Measurements from ENCODE around the gene SLC22A23. TPM values are rescaled to one million over a fixed set of nuclear protein-coding genes. Genes with fewer than 3 reads are reported as not detected.
"Not testable (repeated sequence)": the region's sequence is repeated elsewhere in the genome, so short reads cannot be mapped to it uniquely, and the experiment has no call there.

The SLC22A23 gene
- polyA plus RNA-seq, 1 donor (not counting 4 experiments of a cell fraction or from before 2014, with no cell fraction given) = 4.3 TPM

DNA sequence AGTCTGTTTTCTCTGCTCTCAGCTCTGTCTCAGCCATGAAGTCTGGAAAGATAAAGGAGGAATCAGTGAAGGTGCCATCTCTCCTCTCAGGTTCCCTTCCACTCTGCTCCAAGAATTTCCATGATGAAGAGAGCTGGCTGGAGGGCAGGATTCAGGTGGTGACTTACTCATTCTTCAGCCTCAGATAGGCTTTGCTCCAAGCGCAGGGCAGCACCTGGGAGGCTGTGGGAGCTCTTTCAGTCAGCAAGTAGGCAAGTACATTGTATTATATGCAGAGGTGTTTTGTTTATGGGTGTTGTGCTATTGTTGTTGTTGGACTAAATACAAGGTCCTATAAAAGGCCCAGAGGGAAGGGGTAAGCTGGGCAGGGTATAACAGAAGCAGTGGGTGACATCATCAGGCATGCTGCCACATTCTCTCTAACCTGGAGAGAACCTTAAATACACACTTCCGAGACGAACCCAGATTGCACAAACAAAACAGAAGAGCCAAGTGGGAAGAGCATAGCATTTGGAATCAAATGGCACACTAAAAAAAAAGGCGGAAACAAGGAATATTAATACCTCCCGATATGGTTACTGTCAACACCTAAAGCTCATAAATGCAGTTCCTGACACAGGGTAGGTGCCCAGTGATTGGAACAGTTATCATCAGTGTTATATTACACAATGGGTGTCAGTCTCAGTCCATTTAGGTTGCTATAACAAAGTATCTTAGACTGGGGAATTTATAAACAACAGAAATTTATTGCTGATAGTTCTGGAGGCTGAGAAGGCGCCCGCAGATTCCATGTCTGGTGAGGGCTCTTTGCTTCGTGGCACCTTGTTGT, 212.6 kb downstream of the SLC22A23 start:
- H3K4me1 ChIP-seq (ENCODE audit: control insufficient read depth, extremely low read depth, insufficient read depth, low read length) = peaks cover 7% of the 10 kb centered on the region
- DNase-seq (ENCODE audit: low read depth, low spot score) (no peak), FAIRE-seq (no peak)
- dilution Hi-C loops (cut with MboI; ENCODE audit: extremely low pct_ligation_motif_present, low sequenced_read_pairs) = no loop called here
- no peak overlapping the region for H3K27ac ChIP-seq (ENCODE audit: control insufficient read depth, insufficient read depth, low read length)
- H3K79me2 ChIP-seq (ENCODE audit: control insufficient read depth, insufficient read depth, low read length) = no peaks in the 10 kb centered on the region
- H3K4me2 ChIP-seq (ENCODE audit: control insufficient read depth, extremely low read depth, insufficient read depth, low read depth, low read length) = no peak overlapping the region
- H3K36me3 ChIP-seq (ENCODE audit: control insufficient read depth in 2 of 2, extremely low read depth in 1 of 2, insufficient read depth in 2 of 2, low read length in 2 of 2) = no peaks in the 10 kb centered on the region
- TF ChIP-seq EZH2 (IDR thresholded peaks at IDR 0.05; ENCODE audit: low read length) = no peak
- TF ChIP-seq, protein P1, sequence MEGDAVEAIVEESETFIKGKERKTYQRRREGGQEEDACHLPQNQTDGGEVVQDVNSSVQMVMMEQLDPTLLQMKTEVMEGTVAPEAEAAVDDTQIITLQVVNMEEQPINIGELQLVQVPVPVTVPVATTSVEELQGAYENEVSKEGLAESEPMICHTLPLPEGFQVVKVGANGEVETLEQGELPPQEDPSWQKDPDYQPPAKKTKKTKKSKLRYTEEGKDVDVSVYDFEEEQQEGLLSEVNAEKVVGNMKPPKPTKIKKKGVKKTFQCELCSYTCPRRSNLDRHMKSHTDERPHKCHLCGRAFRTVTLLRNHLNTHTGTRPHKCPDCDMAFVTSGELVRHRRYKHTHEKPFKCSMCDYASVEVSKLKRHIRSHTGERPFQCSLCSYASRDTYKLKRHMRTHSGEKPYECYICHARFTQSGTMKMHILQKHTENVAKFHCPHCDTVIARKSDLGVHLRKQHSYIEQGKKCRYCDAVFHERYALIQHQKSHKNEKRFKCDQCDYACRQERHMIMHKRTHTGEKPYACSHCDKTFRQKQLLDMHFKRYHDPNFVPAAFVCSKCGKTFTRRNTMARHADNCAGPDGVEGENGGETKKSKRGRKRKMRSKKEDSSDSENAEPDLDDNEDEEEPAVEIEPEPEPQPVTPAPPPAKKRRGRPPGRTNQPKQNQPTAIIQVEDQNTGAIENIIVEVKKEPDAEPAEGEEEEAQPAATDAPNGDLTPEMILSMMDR (optimal IDR thresholded peaks at IDR 0.05 in 1 of 3, IDR thresholded peaks at IDR 0.05 in 1 of 3, conservative IDR thresholded peaks at IDR 0.05 in 1 of 3; ENCODE audit: extremely low read depth in 1 of 3, insufficient read depth in 2 of 3, low read length in 3 of 3) = no peak
- H3K27me3 ChIP-seq (ENCODE audit: control insufficient read depth, extremely low read depth, insufficient read depth, low read length) = peaks cover 14% of the 10 kb centered on the region
- H3K4me3 ChIP-seq (ENCODE audit: control insufficient read depth in 2 of 3, extremely low read depth in 1 of 3, insufficient read depth in 2 of 3, low read depth in 1 of 3, low read length in 3 of 3) = no peak overlapping the region
- H3K9me1 ChIP-seq (ENCODE audit: control insufficient read depth, extremely low read depth, insufficient read depth, low read length) = no peaks in the 10 kb centered on the region
- H3K9me3 ChIP-seq (ENCODE audit: control insufficient read depth, low read depth, low read length) = no peaks in the 10 kb centered on the region
- no peak overlapping the region for H3K9ac ChIP-seq (ENCODE audit: control insufficient read depth, extremely low read depth, insufficient read depth, low read length)
- no peaks in the 10 kb centered on the region for H4K20me1 ChIP-seq (ENCODE audit: control insufficient read depth, extremely low read depth, insufficient read depth, low read length)
- no peak overlapping the region for H2AFZ ChIP-seq (ENCODE audit: control insufficient read depth, low read length)

DNA sequence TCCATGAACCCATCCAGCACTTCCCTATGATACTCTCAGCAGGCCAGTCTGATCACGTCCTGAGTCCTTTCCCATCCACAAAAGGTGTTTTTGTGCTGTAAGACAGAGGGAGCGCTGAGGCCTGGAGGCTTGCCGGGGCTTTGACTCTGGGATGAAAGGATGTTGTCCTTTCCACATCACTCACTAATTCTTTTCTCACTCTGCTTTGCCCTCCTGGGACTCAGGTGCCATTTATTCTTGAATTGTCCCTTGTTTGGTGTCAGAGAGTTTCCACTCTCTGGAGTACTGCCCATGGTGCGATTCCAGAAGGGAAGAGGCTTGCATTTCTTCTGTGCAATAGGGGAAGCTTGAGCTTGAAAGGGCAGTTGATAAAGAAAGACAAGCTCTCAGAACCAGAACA, 214.1 kb downstream of the SLC22A23 start:
- Histone ChIP-seq H3K9ac (ENCODE audit: control insufficient read depth, extremely low read depth, insufficient read depth, low read length) (no peak overlapping the region), H3K27ac (ENCODE audit: control insufficient read depth, insufficient read depth, low read length) (no peak overlapping the region), H3K9me3 (ENCODE audit: control insufficient read depth, low read depth, low read length) (no peaks in the 10 kb centered on the region), H3K79me2 (ENCODE audit: control insufficient read depth, insufficient read depth, low read length) (no peaks in the 10 kb centered on the region), H3K4me1 (ENCODE audit: control insufficient read depth, extremely low read depth, insufficient read depth, low read length) (peaks cover 3% of the 10 kb centered on the region), H3K4me3 (ENCODE audit: control insufficient read depth in 2 of 3, extremely low read depth in 1 of 3, insufficient read depth in 2 of 3, low read depth in 1 of 3, low read length in 3 of 3) (no peak overlapping the region), H3K36me3 (ENCODE audit: control insufficient read depth in 2 of 2, extremely low read depth in 1 of 2, insufficient read depth in 2 of 2, low read length in 2 of 2) (no peaks in the 10 kb centered on the region), H3K9me1 (ENCODE audit: control insufficient read depth, extremely low read depth, insufficient read depth, low read length) (no peaks in the 10 kb centered on the region), H3K27me3 (ENCODE audit: control insufficient read depth, extremely low read depth, insufficient read depth, low read length) (peaks cover 15% of the 10 kb centered on the region), H2AFZ (ENCODE audit: control insufficient read depth, low read length) (no peak overlapping the region), H3K4me2 (ENCODE audit: control insufficient read depth, extremely low read depth, insufficient read depth, low read depth, low read length) (no peak overlapping the region), H4K20me1 (ENCODE audit: control insufficient read depth, extremely low read depth, insufficient read depth, low read length) (no peaks in the 10 kb centered on the region)
- TF ChIP-seq EZH2 (IDR thresholded peaks at IDR 0.05; ENCODE audit: low read length) = no peak
- TF ChIP-seq, protein P1 (optimal IDR thresholded peaks at IDR 0.05 in 1 of 3, IDR thresholded peaks at IDR 0.05 in 1 of 3, conservative IDR thresholded peaks at IDR 0.05 in 1 of 3; ENCODE audit: extremely low read depth in 1 of 3, insufficient read depth in 2 of 3, low read length in 3 of 3) = no peak
- dilution Hi-C loops (cut with MboI; ENCODE audit: extremely low pct_ligation_motif_present, low sequenced_read_pairs) = no loop called here
- DNase-seq (ENCODE audit: low read depth, low spot score) (no peak), FAIRE-seq (no peak)

DNA sequence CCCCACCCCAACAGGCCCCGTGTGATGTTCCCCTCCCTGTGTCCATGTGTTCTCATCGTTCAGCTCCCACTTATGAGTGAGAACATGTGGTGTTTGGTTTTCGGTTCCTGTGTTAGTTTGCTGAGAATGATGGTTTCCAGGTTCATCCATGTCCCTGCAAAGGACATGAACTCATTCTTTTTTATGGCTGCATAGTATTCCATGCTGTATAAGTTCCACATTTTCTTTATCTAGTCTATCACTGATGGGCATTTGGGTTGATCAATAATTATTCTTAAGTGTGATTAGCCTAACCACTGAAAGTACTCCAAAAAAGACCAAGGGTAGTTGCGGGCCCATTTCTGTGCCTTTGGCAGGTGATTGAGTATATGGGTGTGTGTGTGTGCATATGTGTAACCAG, 215.1 kb downstream of the SLC22A23 start:
- H3K36me3 ChIP-seq (ENCODE audit: control insufficient read depth in 2 of 2, extremely low read depth in 1 of 2, insufficient read depth in 2 of 2, low read length in 2 of 2); H3K9me3 ChIP-seq (ENCODE audit: control insufficient read depth, low read depth, low read length); H3K4me3 ChIP-seq (ENCODE audit: control insufficient read depth in 2 of 3, extremely low read depth in 1 of 3, insufficient read depth in 2 of 3, low read depth in 1 of 3, low read length in 3 of 3); FAIRE-seq; H3K4me1 ChIP-seq (ENCODE audit: control insufficient read depth, extremely low read depth, insufficient read depth, low read length); DNase-seq (ENCODE audit: low read depth, low spot score); H3K9ac ChIP-seq (ENCODE audit: control insufficient read depth, extremely low read depth, insufficient read depth, low read length); H2AFZ ChIP-seq (ENCODE audit: control insufficient read depth, low read length); H3K4me2 ChIP-seq (ENCODE audit: control insufficient read depth, extremely low read depth, insufficient read depth, low read depth, low read length); H3K9me1 ChIP-seq (ENCODE audit: control insufficient read depth, extremely low read depth, insufficient read depth, low read length); H3K79me2 ChIP-seq (ENCODE audit: control insufficient read depth, insufficient read depth, low read length); H3K27ac ChIP-seq (ENCODE audit: control insufficient read depth, insufficient read depth, low read length); H4K20me1 ChIP-seq (ENCODE audit: control insufficient read depth, extremely low read depth, insufficient read depth, low read length); dilution Hi-C loops (cut with MboI; ENCODE audit: extremely low pct_ligation_motif_present, low sequenced_read_pairs): not testable (repeated sequence)
- H3K27me3 ChIP-seq (ENCODE audit: control insufficient read depth, extremely low read depth, insufficient read depth, low read length) = peaks cover 14% of the 10 kb centered on the region

All from keratinocyte (primary cell).